Esophagus squamous epithelium (tissue), 5 donors: ENCODE results near the gene A3GALT2. TPM values are rescaled to one million over a fixed set of nuclear protein-coding genes. Genes with fewer than 3 reads are reported as not detected.
A peak's percentile ranks its signal among the peaks of the same experiment; 100 is the strongest.

Experiments
- DNase-seq: peaks from one replicate; lab custom pipeline; 2025; lab: John Stamatoyannopoulos, UW
- H3K27ac ChIP-seq, 4 donors: fragments of 200-600 bp; sonication (generic); one replicate each; pipeline ENCODE4 v1.5.1; 2016 to 2019; ENCODE audit warnings: mild to moderate bottlenecking in 1 of 4
- H3K27me3 ChIP-seq, 4 donors: fragments of 200-600 bp; sonication (generic); 1 replicate in 3 of 4; 2 replicates in 1 of 4; pipeline versions ENCODE4 v1.5.1 to v1.6.0; 2017 to 2021; ENCODE audit warnings: antibody characterized with exemption in 1 of 4
- H3K36me3 ChIP-seq, 3 donors: fragments of 200-600 bp; sonication (generic); one replicate each; pipeline ENCODE4 v1.5.1; 2016 to 2019
- H3K4me1 ChIP-seq, 3 donors: fragments of 200-600 bp; sonication (generic); one replicate each; pipeline ENCODE4 v1.5.1; 2017 to 2019
- H3K4me3 ChIP-seq, 4 donors: fragments of 200-600 bp; sonication (generic); 1 replicate in 3 of 4; 2 replicates in 1 of 4; pipeline ENCODE4 v1.5.1; 2016 to 2019; ENCODE audit warnings: mild to moderate bottlenecking in 2 of 4, moderate library complexity in 1 of 4
- H3K9me3 ChIP-seq, 3 donors: fragments of 200-600 bp; sonication (generic); one replicate each; pipeline ENCODE4 v1.5.1; 2016 to 2019
- POLR2A ChIP-seq, 4 donors: fragments of 450-650 bp; IDR thresholded peaks; one replicate each; pipeline ENCODE4 v1.6.1; 2017; ENCODE audit warnings: antibody characterized with exemption in 4 of 4, mild to moderate bottlenecking in 4 of 4, moderate library complexity in 3 of 4
- WGBS, 2 donors: methylation state at CpG; one replicate each; pipeline ENCODE4 v1.1.5; 2018; 5-methylcytosine and 5-hydroxymethylcytosine counted together
- intact Hi-C: fragments of 100-400 bp; cut with DNase I; formaldehyde crosslinking; loops from one replicate; pipeline ENCODE4 v1.15.0; 2022
- total RNA-seq, 4 donors: library from RNA; depleted of rRNA; stranded (reverse); fragments of >200 nt; gene quantifications; one replicate each; pipeline ENCODE4 v1.1.0, GENCODE V29; 2016
- TF ChIP-seq, protein P1 (sequence below), 6 experiments: fragments of 450-650 bp in 4 of 6; fragments of 200-600 bp in 2 of 6; sonication (generic) in 2 of 6; IDR thresholded peaks; one replicate each; pipeline ENCODE4 v1.5.1; 2016 to 2019; ENCODE audit warnings: antibody characterized with exemption in 6 of 6, mild to moderate bottlenecking in 4 of 6, moderate library complexity in 4 of 6
- donor health status: DM: yes; HTN: yes; CAD: no.

A3GALT2 gene
- total RNA-seq, 4 donors from 2014 or later = not detected

DNA sequence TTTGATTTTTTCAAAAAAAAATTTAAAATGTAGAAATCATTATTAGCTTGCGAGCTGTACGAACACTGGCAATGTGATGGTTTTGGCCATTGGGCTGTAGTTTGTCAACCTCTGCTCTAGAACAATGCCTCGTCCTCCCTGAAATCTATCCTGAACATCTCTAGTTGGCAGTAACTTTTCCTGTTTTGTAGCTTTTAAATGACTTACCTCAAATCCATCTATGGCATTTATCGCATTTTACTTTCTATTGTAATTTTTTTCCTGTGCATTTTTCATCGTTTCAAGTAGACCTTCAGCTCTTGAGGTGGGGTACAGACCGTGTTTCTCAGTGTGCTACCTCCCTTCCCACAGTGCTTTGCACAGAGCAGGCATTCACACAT, 30.4 kb upstream of the A3GALT2 start:
- H3K4me1 ChIP-seq = peaks cover 15 to 42% (median 16%) of the 10 kb centered on the region in 3 donors
- no peak overlapping the region for H3K27ac ChIP-seq
- H3K27me3 ChIP-seq = no peaks in the 10 kb centered on the region
- H3K9me3 ChIP-seq = no peaks in the 10 kb centered on the region
- intact Hi-C loops = no loop called here
- no peak overlapping the region for H3K4me3 ChIP-seq
- WGBS, 2 donors = 86 to 94% methylated on average over 6 of the region's 6 CpGs
- no peak for TF ChIP-seq POLR2A (IDR thresholded peaks at IDR 0.05)
- TF ChIP-seq, protein P1, sequence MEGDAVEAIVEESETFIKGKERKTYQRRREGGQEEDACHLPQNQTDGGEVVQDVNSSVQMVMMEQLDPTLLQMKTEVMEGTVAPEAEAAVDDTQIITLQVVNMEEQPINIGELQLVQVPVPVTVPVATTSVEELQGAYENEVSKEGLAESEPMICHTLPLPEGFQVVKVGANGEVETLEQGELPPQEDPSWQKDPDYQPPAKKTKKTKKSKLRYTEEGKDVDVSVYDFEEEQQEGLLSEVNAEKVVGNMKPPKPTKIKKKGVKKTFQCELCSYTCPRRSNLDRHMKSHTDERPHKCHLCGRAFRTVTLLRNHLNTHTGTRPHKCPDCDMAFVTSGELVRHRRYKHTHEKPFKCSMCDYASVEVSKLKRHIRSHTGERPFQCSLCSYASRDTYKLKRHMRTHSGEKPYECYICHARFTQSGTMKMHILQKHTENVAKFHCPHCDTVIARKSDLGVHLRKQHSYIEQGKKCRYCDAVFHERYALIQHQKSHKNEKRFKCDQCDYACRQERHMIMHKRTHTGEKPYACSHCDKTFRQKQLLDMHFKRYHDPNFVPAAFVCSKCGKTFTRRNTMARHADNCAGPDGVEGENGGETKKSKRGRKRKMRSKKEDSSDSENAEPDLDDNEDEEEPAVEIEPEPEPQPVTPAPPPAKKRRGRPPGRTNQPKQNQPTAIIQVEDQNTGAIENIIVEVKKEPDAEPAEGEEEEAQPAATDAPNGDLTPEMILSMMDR (IDR thresholded peaks at IDR 0.05) = no peak
- H3K36me3 ChIP-seq = peaks cover 0 to 17% (median 0%) of the 10 kb centered on the region in 3 donors
- DNase-seq = no peak

DNA sequence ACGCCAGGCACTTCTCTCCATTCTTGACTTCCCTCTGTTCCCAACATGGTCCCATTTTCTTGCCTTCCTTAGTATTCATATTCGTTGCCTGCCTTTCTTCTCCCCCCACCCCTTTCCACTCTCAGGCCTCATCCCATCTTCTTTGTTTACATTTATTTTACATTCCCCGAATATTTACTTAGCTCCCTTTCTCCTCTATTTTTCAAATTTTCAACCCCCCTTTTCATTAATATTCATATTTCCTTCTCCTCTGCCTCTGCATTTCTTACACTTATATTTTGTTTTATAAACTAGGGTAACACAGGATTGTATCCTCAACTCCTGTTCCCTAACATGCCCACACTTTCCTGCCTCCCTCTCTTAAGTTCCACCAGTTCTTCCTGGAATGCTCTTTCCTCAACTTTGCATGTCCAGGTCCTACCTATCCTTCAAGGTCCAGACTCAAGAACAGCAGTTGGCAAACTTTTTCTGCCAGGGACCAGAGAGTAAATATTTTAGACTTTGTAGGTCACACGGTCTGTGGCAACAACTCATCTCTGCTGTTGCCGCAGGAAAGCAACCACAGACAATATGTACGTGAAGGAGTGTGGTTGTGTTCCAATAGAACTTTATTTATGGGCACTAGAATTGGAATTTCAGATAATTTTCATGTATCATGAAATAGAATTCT, 29.8 kb upstream of the A3GALT2 start:
- no peak for DNase-seq
- TF ChIP-seq, protein P1 (IDR thresholded peaks at IDR 0.05) = no peak
- TF ChIP-seq POLR2A (IDR thresholded peaks at IDR 0.05) = no peak
- H3K4me1 ChIP-seq = peaks cover 18 to 47% (median 20%) of the 10 kb centered on the region in 3 donors
- 38 to 41% methylated on average over 6 of the region's 6 CpGs for WGBS, 2 donors
- peak overlapping the region; percentile 54 to 96 (median 76) for H3K4me3 ChIP-seq
- H3K9me3 ChIP-seq = no peaks in the 10 kb centered on the region
- no peaks in the 10 kb centered on the region for H3K27me3 ChIP-seq
- intact Hi-C loops = no loop called here
- peaks cover 0 to 17% (median 0%) of the 10 kb centered on the region in 3 donors for H3K36me3 ChIP-seq
- peak overlapping the region; percentile 87 to 99 (median 96) for H3K27ac ChIP-seq

DNA sequence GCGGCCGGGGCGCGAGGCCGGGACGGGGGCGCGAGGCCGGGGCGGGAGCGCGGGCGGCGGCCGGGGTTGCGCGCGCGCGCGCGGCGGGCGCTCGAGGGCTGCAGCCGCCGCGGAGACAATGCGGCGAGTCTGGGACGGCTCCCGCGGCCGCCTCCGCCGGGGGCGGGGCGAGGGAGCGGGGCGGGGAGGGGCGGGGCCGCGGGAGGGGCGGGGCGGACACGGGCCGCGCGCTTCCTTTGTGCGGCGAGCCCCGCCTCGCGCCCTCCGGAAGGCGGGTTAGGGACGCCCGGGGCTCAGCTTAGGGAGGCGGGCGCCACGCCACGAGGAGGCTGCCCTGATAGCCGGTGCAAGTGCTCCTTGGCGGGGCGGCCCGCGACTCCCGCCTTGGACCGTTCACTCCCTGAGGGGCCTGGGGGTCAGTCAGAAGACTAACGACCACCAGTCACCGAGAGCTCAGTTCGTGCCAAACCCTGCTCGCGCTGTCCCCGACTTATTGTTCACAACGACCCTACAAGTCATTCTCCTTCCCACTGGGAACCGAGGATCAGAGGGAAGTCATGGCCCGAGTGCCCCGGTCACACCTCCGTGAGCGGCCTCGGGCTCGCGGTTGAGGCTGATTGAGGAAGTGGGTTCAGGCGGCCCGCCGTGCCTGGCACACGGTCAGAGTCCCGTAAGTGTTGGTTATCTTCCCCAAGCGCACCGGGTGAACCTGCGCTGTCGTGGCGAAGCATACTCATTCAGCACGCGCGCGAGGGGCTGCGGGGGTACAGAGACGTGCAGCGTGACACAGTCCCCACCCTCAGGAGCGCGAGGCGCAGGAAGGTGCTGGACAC, 29.1 kb upstream of the A3GALT2 start:
- H3K27me3 ChIP-seq = no peaks in the 10 kb centered on the region
- intact Hi-C loops = no loop called here
- TF ChIP-seq, protein P1 (IDR thresholded peaks at IDR 0.05) = peak in 1 of 6 experiments; percentile 10
- peak in 2 of 4 donors; percentile 46 to 75 for TF ChIP-seq POLR2A (IDR thresholded peaks at IDR 0.05)
- WGBS, 2 donors = 0% methylated on average over 16 to 18 of the region's 104 CpGs
- H3K4me1 ChIP-seq = peaks cover 18 to 55% (median 26%) of the 10 kb centered on the region in 3 donors
- no peak for DNase-seq
- H3K4me3 ChIP-seq = peak overlapping the region; percentile 58 to 96 (median 78)
- H3K27ac ChIP-seq = peak overlapping the region; percentile 87 to 99 (median 96)
- H3K9me3 ChIP-seq = no peaks in the 10 kb centered on the region
- peaks cover 0 to 14% (median 0%) of the 10 kb centered on the region in 3 donors for H3K36me3 ChIP-seq

DNA sequence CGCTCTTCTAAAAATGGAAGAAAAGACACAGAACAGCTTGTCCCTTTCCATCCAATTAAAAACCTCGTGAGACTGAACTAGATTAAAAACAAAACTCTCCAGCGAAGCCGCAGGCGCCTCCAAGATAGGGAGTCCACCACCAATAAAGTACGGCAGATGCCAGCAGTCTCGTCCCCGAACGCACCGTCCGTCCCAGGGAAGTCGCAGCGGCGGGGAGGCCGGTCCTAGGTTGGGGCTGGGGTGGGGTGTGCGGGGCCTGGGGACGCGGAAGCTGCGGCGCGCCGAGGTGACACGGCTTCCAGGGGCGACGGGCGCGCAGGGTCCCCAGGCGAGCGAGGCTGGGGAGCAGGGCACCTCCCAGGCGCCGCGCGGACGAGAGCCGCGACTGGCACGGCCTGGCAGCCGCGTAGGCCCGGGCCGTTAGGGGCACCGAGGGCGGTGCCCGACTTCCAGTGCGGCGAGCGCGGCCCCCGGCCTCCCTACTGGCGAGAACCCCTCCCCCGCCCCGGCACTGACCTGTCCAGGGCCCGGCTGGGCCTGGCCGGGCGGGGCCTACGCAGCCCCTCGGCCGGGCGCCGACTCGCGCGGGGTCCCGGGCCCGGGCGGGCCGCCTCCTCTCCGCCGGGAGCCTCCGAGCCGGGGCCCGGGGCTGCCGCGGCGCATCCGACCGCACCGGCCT, 28.3 kb upstream of the A3GALT2 start:
- H3K27ac ChIP-seq = peak overlapping the region; percentile 89 to 99 (median 96)
- TF ChIP-seq POLR2A (IDR thresholded peaks at IDR 0.05) = peak in 1 of 4 donors; percentile 25
- TF ChIP-seq, protein P1 (IDR thresholded peaks at IDR 0.05) = no peak
- H3K27me3 ChIP-seq = no peaks in the 10 kb centered on the region
- intact Hi-C loops = no loop called here
- peaks cover 25 to 63% (median 34%) of the 10 kb centered on the region in 3 donors for H3K4me1 ChIP-seq
- H3K36me3 ChIP-seq = peaks cover 0 to 12% (median 0%) of the 10 kb centered on the region in 3 donors
- no peaks in the 10 kb centered on the region for H3K9me3 ChIP-seq
- H3K4me3 ChIP-seq = peak overlapping the region; percentile 57 to 96 (median 78)
- DNase-seq = no peak
- 0 to 1% methylated on average over 6 to 7 of the region's 78 CpGs for WGBS, 2 donors
